Measurements from ENCODE around the gene RPS21.

DNA sequence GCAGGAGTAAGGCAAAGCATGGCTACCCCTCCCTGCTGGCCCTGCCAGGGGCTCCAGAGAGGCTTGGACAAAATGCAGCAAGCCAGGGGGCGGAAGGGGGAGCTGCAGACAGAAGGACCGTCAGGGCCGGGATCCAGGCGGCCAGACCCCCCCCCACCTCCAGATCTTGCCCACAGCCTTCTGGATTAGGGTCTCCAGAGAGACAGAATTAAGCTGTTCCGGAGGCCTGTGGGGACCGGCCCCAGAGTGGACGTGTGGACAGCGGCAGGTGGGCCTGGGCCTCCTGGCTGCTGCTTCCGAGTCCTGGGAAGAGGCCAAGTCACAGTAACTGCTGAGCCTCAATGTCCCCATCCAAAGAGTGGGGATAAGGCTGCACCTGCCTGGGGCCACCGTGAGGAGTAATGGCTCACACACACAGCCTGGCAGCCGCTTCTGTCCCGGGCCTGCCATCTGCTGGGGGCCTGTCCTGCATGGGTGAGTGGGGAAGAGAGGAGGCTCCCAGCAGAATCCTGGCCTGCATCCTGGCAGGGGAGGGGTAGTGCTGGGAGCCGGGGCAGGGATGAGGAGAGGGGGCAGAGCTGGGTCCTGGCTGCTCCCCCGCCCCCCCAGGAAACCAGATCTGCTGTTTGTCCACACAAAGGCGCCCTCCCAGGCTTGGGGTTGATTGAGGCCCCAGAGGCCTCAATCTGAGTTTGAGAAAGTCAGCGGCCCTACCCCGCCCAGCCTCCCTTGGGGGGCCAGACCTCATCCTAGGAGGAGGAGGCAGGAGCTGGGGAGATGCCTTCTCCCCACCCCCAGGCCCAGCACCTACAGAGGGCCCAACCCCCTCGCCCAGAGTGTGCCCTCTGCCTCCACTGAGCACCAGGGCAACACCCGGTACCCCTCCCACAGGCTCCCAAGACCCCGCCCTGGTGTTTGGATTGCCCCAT lies 23.6 kb upstream of the RPS21 start:
- TF ChIP-seq, protein P1, sequence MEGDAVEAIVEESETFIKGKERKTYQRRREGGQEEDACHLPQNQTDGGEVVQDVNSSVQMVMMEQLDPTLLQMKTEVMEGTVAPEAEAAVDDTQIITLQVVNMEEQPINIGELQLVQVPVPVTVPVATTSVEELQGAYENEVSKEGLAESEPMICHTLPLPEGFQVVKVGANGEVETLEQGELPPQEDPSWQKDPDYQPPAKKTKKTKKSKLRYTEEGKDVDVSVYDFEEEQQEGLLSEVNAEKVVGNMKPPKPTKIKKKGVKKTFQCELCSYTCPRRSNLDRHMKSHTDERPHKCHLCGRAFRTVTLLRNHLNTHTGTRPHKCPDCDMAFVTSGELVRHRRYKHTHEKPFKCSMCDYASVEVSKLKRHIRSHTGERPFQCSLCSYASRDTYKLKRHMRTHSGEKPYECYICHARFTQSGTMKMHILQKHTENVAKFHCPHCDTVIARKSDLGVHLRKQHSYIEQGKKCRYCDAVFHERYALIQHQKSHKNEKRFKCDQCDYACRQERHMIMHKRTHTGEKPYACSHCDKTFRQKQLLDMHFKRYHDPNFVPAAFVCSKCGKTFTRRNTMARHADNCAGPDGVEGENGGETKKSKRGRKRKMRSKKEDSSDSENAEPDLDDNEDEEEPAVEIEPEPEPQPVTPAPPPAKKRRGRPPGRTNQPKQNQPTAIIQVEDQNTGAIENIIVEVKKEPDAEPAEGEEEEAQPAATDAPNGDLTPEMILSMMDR (IDR thresholded peaks at IDR 0.05) = no peak; the same call in 1 of the 2 replicates
- TF ChIP-seq POLR2AphosphoS5 (IDR thresholded peaks at IDR 0.05; ENCODE audit: low read depth, low read length) = peak; percentile 45; the same call in 1 of the 2 replicates
- TF ChIP-seq, protein P2, sequence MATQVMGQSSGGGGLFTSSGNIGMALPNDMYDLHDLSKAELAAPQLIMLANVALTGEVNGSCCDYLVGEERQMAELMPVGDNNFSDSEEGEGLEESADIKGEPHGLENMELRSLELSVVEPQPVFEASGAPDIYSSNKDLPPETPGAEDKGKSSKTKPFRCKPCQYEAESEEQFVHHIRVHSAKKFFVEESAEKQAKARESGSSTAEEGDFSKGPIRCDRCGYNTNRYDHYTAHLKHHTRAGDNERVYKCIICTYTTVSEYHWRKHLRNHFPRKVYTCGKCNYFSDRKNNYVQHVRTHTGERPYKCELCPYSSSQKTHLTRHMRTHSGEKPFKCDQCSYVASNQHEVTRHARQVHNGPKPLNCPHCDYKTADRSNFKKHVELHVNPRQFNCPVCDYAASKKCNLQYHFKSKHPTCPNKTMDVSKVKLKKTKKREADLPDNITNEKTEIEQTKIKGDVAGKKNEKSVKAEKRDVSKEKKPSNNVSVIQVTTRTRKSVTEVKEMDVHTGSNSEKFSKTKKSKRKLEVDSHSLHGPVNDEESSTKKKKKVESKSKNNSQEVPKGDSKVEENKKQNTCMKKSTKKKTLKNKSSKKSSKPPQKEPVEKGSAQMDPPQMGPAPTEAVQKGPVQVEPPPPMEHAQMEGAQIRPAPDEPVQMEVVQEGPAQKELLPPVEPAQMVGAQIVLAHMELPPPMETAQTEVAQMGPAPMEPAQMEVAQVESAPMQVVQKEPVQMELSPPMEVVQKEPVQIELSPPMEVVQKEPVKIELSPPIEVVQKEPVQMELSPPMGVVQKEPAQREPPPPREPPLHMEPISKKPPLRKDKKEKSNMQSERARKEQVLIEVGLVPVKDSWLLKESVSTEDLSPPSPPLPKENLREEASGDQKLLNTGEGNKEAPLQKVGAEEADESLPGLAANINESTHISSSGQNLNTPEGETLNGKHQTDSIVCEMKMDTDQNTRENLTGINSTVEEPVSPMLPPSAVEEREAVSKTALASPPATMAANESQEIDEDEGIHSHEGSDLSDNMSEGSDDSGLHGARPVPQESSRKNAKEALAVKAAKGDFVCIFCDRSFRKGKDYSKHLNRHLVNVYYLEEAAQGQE (IDR thresholded peaks at IDR 0.05; ENCODE audit: insufficient read depth in 1 of 2, low read depth in 2 of 2, low read length in 1 of 2) = no peak
